PC-3 (cell line): ENCODE measurements around the gene FAM228B.

ENCODE experiments used
- CTCF ChIP-seq: fragments of 300-600 bp; sonication (generic); conservative IDR thresholded peaks from 2 replicates; pipeline ENCODE4 v1.5.1; 2017; ENCODE audit warnings: antibody characterized with exemption, low read depth, mild to moderate bottlenecking, low read length
- EZH2 ChIP-seq: fragments of 300-600 bp; sonication (generic); IDR thresholded peaks from one replicate; pipeline ENCODE4 v1.6.1; 2017; ENCODE audit warnings: antibody characterized with exemption, mild to moderate bottlenecking, low read length; ENCODE audit not compliant: unreplicated experiment

DNA sequence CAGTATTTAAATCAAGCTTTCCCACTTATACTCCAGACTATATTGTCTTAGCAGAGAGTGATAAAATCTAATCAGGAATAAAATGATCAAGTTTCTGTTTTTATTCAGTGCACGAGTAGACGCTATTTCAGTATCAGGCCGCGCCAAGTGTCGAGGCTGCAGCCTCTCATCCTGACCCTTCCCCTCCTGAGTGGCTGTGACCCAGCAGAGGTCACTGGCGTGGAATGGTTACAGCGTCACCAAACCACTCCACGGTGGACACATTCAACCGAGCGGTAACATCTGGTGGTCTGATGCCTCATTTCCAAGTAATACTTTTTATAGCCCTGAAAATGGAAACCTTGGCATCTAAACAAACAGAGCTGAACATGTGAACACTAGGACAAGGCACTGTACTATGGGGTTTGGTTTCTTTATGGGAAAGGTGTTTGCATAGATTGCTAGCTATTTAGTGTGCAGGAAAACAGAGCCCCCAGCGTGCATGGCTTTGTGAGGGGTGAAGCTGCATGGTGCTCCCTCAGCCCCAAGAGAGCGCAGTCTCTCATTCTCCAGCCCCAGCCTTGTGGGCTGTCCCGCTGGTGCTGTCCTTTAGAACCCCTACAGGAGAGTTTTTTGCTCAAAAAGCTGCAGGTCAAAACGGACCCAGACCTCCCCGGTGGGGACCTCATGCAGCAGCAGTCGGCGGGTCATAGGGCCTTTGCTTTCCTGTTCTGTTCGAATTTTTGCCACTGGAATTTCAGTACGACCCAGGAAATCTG lies 79.9 kb downstream of the FAM228B start:
- TF ChIP-seq CTCF, result no peak
- TF ChIP-seq EZH2, result no peak
